Germinal center (tissue), 1 donor: Measurements from ENCODE around the gene UBE3B.

Experiments used
- DNase-seq: peaks from one replicate; pipeline ENCODE4 v3.0.0; 2012; ENCODE audit warnings: mixed read lengths, low spot score

Gene UBE3B

GRCh38 chr12:109573029-109573913 is 95.8 kb downstream of the UBE3B start, which contains the start of the genes MMAB and MVK:
Gene MMAB (minus strand): TSS chr12:109573504. CDS start chr12:109573480, 24 bp downstream.
Gene MVK (plus strand): TSS chr12:109573794. CDS start chr12:109574823, 1,029 bp downstream.
- DNase-seq: peak; percentile 99

GRCh38 chr12:109573914-109574244 is 96.4 kb downstream of the UBE3B start:
- no peak for DNase-seq

- no peak for DNase-seq
Observed at GRCh38 chr12:109575683-109576082, 98.2 kb downstream of the UBE3B start.

- no peak for DNase-seq
Observed at GRCh38 chr12:109577311-109577710, 99.9 kb downstream of the UBE3B start.

- DNase-seq: no peak
Observed at GRCh38 chr12:109578330-109578927, 101.0 kb downstream of the UBE3B start.

GRCh38 chr12:109579639-109580038 is 102.2 kb downstream of the UBE3B start:
- no peak for DNase-seq

GRCh38 chr12:109580272-109580671 is 102.8 kb downstream of the UBE3B start:
- no peak for DNase-seq

GRCh38 chr12:109580684-109581333 is 103.4 kb downstream of the UBE3B start:
- no peak for DNase-seq

GRCh38 chr12:109581334-109581691 is 103.9 kb downstream of the UBE3B start:
- no peak for DNase-seq

GRCh38 chr12:109581856-109582255 is 104.4 kb downstream of the UBE3B start:
- DNase-seq: no peak

- no peak for DNase-seq
Observed at GRCh38 chr12:109582636-109583035, 105.2 kb downstream of the UBE3B start.

- no peak for DNase-seq
Observed at GRCh38 chr12:109583733-109584132, 106.3 kb downstream of the UBE3B start.
